Forelimb muscle (tissue), 1 donor: ENCODE measurements around the gene RCAN1. TPM values are rescaled to one million over a fixed set of nuclear protein-coding genes. Genes with fewer than 3 reads are reported as not detected.
"Not testable (repeated sequence)": the region's sequence is repeated elsewhere in the genome, so short reads cannot be mapped to it uniquely, and the experiment has no call there.

Experiments used
- DNase-seq: peaks from one replicate; pipeline ENCODE4 v3.0.0-alpha.2; 2013; ENCODE audit warnings: low read depth
- polyA plus RNA-seq: library from polyadenylated mRNA; unstranded; fragments of 120-200 nt; gene quantifications from one replicate; pipeline ENCODE4 v1.2.1, GENCODE V29; 2013; ENCODE audit not compliant: insufficient read length

The RCAN1 gene
- polyA plus RNA-seq, 1 donor: 16.3 TPM

- no peak for DNase-seq
These were observed 44.6 kb downstream of the RCAN1 start for GRCh38 chr21:34570313-34570712.

GRCh38 chr21:34569381-34569979 lies 45.4 kb downstream of the RCAN1 start:
- no peak for DNase-seq

- not testable (repeated sequence) for DNase-seq
These were observed 46.1 kb downstream of the RCAN1 start for GRCh38 chr21:34568801-34569200.

GRCh38 chr21:34567604-34568155 lies 47.2 kb downstream of the RCAN1 start:
- no peak for DNase-seq

- DNase-seq: no peak
These were observed 49.7 kb downstream of the RCAN1 start for GRCh38 chr21:34565238-34565637.

- DNase-seq: not testable (repeated sequence)
These were observed 51.5 kb downstream of the RCAN1 start for GRCh38 chr21:34563370-34563769.

- no peak for DNase-seq
These were observed 53.1 kb downstream of the RCAN1 start for GRCh38 chr21:34561806-34562205.

- DNase-seq: no peak
These were observed 54.3 kb downstream of the RCAN1 start for GRCh38 chr21:34560609-34561008.

GRCh38 chr21:34560021-34560420 lies 54.9 kb downstream of the RCAN1 start:
- DNase-seq: no peak

GRCh38 chr21:34559089-34559631 lies 55.8 kb downstream of the RCAN1 start:
- no peak for DNase-seq

GRCh38 chr21:34558166-34558565 lies 56.7 kb downstream of the RCAN1 start:
- DNase-seq: no peak

GRCh38 chr21:34557261-34557660 lies 57.7 kb downstream of the RCAN1 start:
- no peak for DNase-seq

- not testable (repeated sequence) for DNase-seq
These were observed 60.2 kb downstream of the RCAN1 start for GRCh38 chr21:34554670-34555069.

- DNase-seq: no peak
These were observed 60.7 kb downstream of the RCAN1 start for GRCh38 chr21:34554227-34554626.

GRCh38 chr21:34553151-34553952 lies 61.6 kb downstream of the RCAN1 start:
- no peak for DNase-seq

GRCh38 chr21:34552360-34553098 lies 62.4 kb downstream of the RCAN1 start:
- no peak for DNase-seq

- DNase-seq: no peak
These were observed 64.6 kb downstream of the RCAN1 start for GRCh38 chr21:34550182-34550799.

- no peak for DNase-seq
These were observed 66.0 kb downstream of the RCAN1 start for GRCh38 chr21:34548781-34549376.

GRCh38 chr21:34546542-34546941 lies 68.4 kb downstream of the RCAN1 start:
- DNase-seq: no peak

GRCh38 chr21:34545079-34545884 lies 69.6 kb downstream of the RCAN1 start:
- DNase-seq: no peak
